HepG2 (cell line): Measurements from ENCODE around the gene ZMIZ1. TPM values are rescaled to one million over a fixed set of nuclear protein-coding genes. Genes with fewer than 3 reads are reported as not detected.

Experiments used
- ATAC-seq: fragments of 200-7000 bp; cut with Tn5 transposase; 3 replicates; pipeline ENCODE4 v1.9.1; 2020; ENCODE audit warnings: mild to moderate bottlenecking, moderate library complexity
- BruUV-seq: library from RNA; stranded (reverse); fragments of 400-500 nt; replicated peaks from 2 replicates; lab custom pipeline; 2021; lab: Mats Ljungman, UMichigan
- CTCF ChIA-PET: fragments of 300-600 bp; formaldehyde crosslinking; extraction: SDS; loops from one replicate; lab custom pipeline; 2021; ENCODE audit warnings: low total read pairs, inconsistent platforms, low intra/inter-chr PET ratio; lab: Yijun Ruan, JAX
- POLR2A ChIA-PET: fragments of 350-600 bp; sonication (Branson Sonifier 250); formaldehyde crosslinking; loops from one replicate; lab custom pipeline; 2020; ENCODE audit warnings: antibody characterized with exemption, inconsistent platforms; lab: Yijun Ruan, JAX
- DNase-seq: peaks from one replicate; pipeline ENCODE4 v3.0.0-alpha.2; 2015; ENCODE audit warnings: low spot score
- FAIRE-seq: peaks from 3 replicates; lab custom pipeline; 2011; peaks lifted over from hg19 to GRCh38; lab: Jason Lieb, UNC
- H2AFZ ChIP-seq: one replicate; pipeline ENCODE4 v1.6.1; 2011; ENCODE audit warnings: low read length, inconsistent platforms
- H3K27ac ChIP-seq: fragments of 300-600 bp; 3 replicates; pipeline ENCODE4 v1.8.0; 2011; ENCODE audit warnings: mixed run types, mild to moderate bottlenecking, mixed read lengths, low read length, inconsistent platforms; ENCODE audit not compliant: insufficient read depth; ENCODE audit errors: extremely low read length
- H3K27me3 ChIP-seq, 2 experiments: fragments of 200-600 bp in 1 of 2; 2 replicates in 1 of 2; 3 replicates in 1 of 2; pipeline versions ENCODE4 v1.6.0 to v1.8.0; 2011; ENCODE audit warnings: low read length in 2 of 2, mild to moderate bottlenecking in 2 of 2, moderate library complexity in 2 of 2, inconsistent platforms in 1 of 2; ENCODE audit not compliant: insufficient read depth in 2 of 2, control insufficient read depth in 1 of 2
- H3K36me3 ChIP-seq, 2 experiments: fragments of 200-600 bp in 1 of 2; replicated peaks in 1 of 2; 2 replicates in 1 of 2; 3 replicates in 1 of 2; pipeline versions ENCODE4 v1.5.1 to v1.8.0; 2011; ENCODE audit warnings: low read length in 2 of 2, inconsistent platforms in 1 of 2; ENCODE audit not compliant: insufficient read depth in 2 of 2, control insufficient read depth in 1 of 2
- H3K4me1 ChIP-seq: 2 replicates; pipeline ENCODE4 v1.5.1; 2012; ENCODE audit warnings: low read length, inconsistent platforms; ENCODE audit not compliant: insufficient read depth
- H3K4me2 ChIP-seq: 2 replicates; pipeline ENCODE4 v1.6.0; 2011; ENCODE audit warnings: low read depth, low read length, inconsistent platforms
- H3K4me3 ChIP-seq, 3 experiments: fragments of 200-600 bp in 1 of 3; sonication (generic), shearing (Covaris generic) in 1 of 3; replicated peaks in 1 of 3; 2 replicates each; pipeline ENCODE4 v1.5.1; 2011 to 2016; ENCODE audit warnings: low read length in 3 of 3, inconsistent platforms in 2 of 3, low read depth in 2 of 3, mild to moderate bottlenecking in 2 of 3, control low read depth in 1 of 3, mixed read lengths in 1 of 3; ENCODE audit not compliant: insufficient read depth in 1 of 3
- H3K79me2 ChIP-seq: one replicate; pipeline ENCODE4 v1.6.1; 2011; ENCODE audit warnings: low read length, inconsistent platforms; ENCODE audit not compliant: insufficient read depth
- H3K9ac ChIP-seq: 2 replicates; pipeline ENCODE4 v1.6.0; 2011; ENCODE audit warnings: mild to moderate bottlenecking, low read depth, low read length, inconsistent platforms; ENCODE audit not compliant: insufficient read depth
- H3K9me3 ChIP-seq: 2 replicates; pipeline ENCODE4 v1.5.1; 2012; ENCODE audit warnings: mild to moderate bottlenecking, low read length
- H4K20me1 ChIP-seq: 2 replicates; pipeline ENCODE4 v1.6.0; 2011; ENCODE audit warnings: inconsistent platforms, mild to moderate bottlenecking, low read length, moderate library complexity; ENCODE audit not compliant: insufficient read depth
- WGBS: methylation state at CpG from one replicate; pipeline ENCODE4 v1.1.6; 2017; ENCODE audit warnings: low lambda C conversion rate; 5-methylcytosine and 5-hydroxymethylcytosine counted together
- in situ Hi-C: cut with HindIII; loops from 2 replicates; pipeline ENCODE4 v1.10.0; 2017; ENCODE audit warnings: low pct_unique_long_range_greater_than_20kb; ENCODE audit not compliant: extremely low pct_ligation_motif_present
- intact Hi-C: fragments of 100-400 bp; cut with micrococcal nuclease; formaldehyde crosslinking; loops from one replicate; pipeline ENCODE4 v1.10.0; 2022; ENCODE audit not compliant: unreplicated experiment
- polyA plus RNA-seq, 8 experiments: library from polyadenylated mRNA; depleted of rRNA in 3 of 8; stranded (reverse) in 7 of 8; unstranded in 1 of 8; fragments of >200 nt; fragmentation: Illumina TruSeq in 4 of 8; extraction: Trizol in 4 of 8; gene quantifications; 2 replicates each; pipeline versions ENCODE4 v1.2.1 to v1.2.3, GENCODE V29; 2011 to 2016; ENCODE audit warnings: low read depth in 4 of 8, missing spikeins in 1 of 8, mixed read lengths in 1 of 8; ENCODE audit not compliant: insufficient read depth in 1 of 8
- total RNA-seq, 5 experiments: library from RNA; depleted of rRNA; stranded (reverse); fragments of >200 nt; fragmentation: Illumina TruSeq; extraction: Trizol; gene quantifications; 2 replicates each; pipeline ENCODE4 v1.2.3, GENCODE V29; 2016; ENCODE audit warnings: low read depth in 1 of 5
- TF ChIP-seq, protein P1 (sequence below): sonication (generic); formaldehyde crosslinking; IDR thresholded peaks from 2 replicates; pipeline ENCODE4 v1.5.1; 2020; ENCODE audit warnings: mild to moderate bottlenecking, missing genetic modification reagents, moderate library complexity
- TF ChIP-seq, protein P2 (sequence below): sonication (generic); formaldehyde crosslinking; conservative IDR thresholded peaks from 2 replicates; pipeline ENCODE4 v1.8.1; 2023; ENCODE audit warnings: missing genetic modification reagents

The ZMIZ1 gene
- total and polyA plus RNA-seq, 2 of the 13 experiments (the other 11 are each of a cell fraction or from before 2014, with no cell fraction given), result 5.3 to 10.2 TPM

DNA sequence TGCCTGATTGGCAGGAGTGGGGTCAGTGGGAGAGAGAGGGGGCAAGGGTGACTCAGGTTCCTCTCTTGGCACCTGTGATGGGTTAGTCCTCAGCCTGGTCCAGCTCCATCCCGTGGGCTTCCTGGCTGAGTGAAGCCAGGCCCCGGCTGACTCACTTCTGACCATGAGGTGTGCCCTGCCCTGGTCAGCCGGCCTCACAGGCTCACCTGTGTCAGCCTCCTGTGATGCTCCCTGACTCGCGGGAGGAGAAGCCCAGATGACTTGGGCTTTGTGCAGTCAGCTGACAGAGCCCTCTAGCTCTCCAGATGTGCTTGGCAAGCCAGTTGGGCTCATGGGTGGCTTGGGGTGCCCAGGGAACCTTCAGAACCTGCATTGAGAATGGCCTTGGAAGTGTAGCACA, 262.5 kb downstream of the ZMIZ1 start:
- in situ Hi-C loops (no loop called here), intact Hi-C loops (no loop called here)
- peaks cover 48% of the 10 kb centered on the region for H3K4me1 ChIP-seq
- H3K27me3 ChIP-seq, result no peaks in the 10 kb centered on the region
- H2AFZ ChIP-seq, result no peak overlapping the region
- ATAC-seq (no peak), DNase-seq (no peak), FAIRE-seq (no peak)
- no peaks in the 10 kb centered on the region for H3K36me3 ChIP-seq
- no peaks in the 10 kb centered on the region for H4K20me1 ChIP-seq
- H3K9me3 ChIP-seq, result no peaks in the 10 kb centered on the region
- H3K4me2 ChIP-seq, result no peak overlapping the region
- TF ChIP-seq, protein P1, sequence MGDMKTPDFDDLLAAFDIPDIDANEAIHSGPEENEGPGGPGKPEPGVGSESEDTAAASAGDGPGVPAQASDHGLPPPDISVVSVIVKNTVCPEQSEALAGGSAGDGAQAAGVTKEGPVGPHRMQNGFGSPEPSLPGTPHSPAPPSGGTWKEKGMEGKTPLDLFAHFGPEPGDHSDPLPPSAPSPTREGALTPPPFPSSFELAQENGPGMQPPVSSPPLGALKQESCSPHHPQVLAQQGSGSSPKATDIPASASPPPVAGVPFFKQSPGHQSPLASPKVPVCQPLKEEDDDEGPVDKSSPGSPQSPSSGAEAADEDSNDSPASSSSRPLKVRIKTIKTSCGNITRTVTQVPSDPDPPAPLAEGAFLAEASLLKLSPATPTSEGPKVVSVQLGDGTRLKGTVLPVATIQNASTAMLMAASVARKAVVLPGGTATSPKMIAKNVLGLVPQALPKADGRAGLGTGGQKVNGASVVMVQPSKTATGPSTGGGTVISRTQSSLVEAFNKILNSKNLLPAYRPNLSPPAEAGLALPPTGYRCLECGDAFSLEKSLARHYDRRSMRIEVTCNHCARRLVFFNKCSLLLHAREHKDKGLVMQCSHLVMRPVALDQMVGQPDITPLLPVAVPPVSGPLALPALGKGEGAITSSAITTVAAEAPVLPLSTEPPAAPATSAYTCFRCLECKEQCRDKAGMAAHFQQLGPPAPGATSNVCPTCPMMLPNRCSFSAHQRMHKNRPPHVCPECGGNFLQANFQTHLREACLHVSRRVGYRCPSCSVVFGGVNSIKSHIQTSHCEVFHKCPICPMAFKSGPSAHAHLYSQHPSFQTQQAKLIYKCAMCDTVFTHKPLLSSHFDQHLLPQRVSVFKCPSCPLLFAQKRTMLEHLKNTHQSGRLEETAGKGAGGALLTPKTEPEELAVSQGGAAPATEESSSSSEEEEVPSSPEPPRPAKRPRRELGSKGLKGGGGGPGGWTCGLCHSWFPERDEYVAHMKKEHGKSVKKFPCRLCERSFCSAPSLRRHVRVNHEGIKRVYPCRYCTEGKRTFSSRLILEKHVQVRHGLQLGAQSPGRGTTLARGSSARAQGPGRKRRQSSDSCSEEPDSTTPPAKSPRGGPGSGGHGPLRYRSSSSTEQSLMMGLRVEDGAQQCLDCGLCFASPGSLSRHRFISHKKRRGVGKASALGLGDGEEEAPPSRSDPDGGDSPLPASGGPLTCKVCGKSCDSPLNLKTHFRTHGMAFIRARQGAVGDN (CRISPR knock-in tag), result peak; percentile 20; the same call in 1 of the 2 replicates
- TF ChIP-seq, protein P2, sequence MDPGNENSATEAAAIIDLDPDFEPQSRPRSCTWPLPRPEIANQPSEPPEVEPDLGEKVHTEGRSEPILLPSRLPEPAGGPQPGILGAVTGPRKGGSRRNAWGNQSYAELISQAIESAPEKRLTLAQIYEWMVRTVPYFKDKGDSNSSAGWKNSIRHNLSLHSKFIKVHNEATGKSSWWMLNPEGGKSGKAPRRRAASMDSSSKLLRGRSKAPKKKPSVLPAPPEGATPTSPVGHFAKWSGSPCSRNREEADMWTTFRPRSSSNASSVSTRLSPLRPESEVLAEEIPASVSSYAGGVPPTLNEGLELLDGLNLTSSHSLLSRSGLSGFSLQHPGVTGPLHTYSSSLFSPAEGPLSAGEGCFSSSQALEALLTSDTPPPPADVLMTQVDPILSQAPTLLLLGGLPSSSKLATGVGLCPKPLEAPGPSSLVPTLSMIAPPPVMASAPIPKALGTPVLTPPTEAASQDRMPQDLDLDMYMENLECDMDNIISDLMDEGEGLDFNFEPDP (CRISPR knock-in tag), result no peak
- H3K27ac ChIP-seq, result no peak overlapping the region
- no TSS peak for BruUV-seq
- no peak overlapping the region for H3K4me3 ChIP-seq
- POLR2A ChIA-PET, result interaction anchor here (0.8 to 1.6 kb wide), 6 partner anchors 9 to 17 kb away, joined by 3 to 10 read pairs (median 4); partner anchors contain the start of gene PPIF
- H3K79me2 ChIP-seq, result no peaks in the 10 kb centered on the region
- no peak overlapping the region for H3K9ac ChIP-seq
- CTCF ChIA-PET, result no interaction called here
- WGBS, result 38% methylated on average over 3 of the region's 5 CpGs
